Upper lobe of left lung (tissue), 6 donors: ENCODE measurements around the gene PRKD2. TPM values are rescaled to one million over a fixed set of nuclear protein-coding genes. Genes with fewer than 3 reads are reported as not detected.
A peak's percentile ranks its signal among the peaks of the same experiment; 100 is the strongest.

Experiments used
- ATAC-seq, 2 donors: fragments of 200-7000 bp; cut with Tn5 transposase; one replicate each; pipeline ENCODE4 v1.9.1; 2022; ENCODE audit warnings: mild to moderate bottlenecking in 2 of 2, moderate library complexity in 2 of 2; ENCODE audit not compliant: low FRiP score in 2 of 2
- DNase-seq, 2 donors: peaks; one replicate each; pipeline ENCODE4 v3.0.0-alpha.2; 2019 to 2020
- H3K27ac ChIP-seq, 4 donors: fragments of 200-600 bp; sonication (generic); one replicate each; pipeline ENCODE4 v1.5.1; 2016 to 2019
- H3K27me3 ChIP-seq, 4 donors: fragments of 200-600 bp; sonication (generic); one replicate each; pipeline ENCODE4 v1.5.1; 2017 to 2019
- H3K36me3 ChIP-seq, 4 donors: fragments of 200-600 bp; sonication (generic); one replicate each; pipeline ENCODE4 v1.5.1; 2016 to 2019
- H3K4me1 ChIP-seq, 4 donors: fragments of 200-600 bp; sonication (generic); one replicate each; pipeline ENCODE4 v1.5.1; 2018 to 2019
- H3K4me3 ChIP-seq, 4 donors: fragments of 200-600 bp; sonication (generic); one replicate each; pipeline ENCODE4 v1.5.1; 2017 to 2019; ENCODE audit warnings: mild to moderate bottlenecking in 2 of 4, moderate library complexity in 1 of 4
- H3K9me3 ChIP-seq, 4 donors: fragments of 200-600 bp; sonication (generic); one replicate each; pipeline ENCODE4 v1.5.1; 2018 to 2019
- CTCF ChIP-seq, 6 experiments: fragments of 450-650 bp in 4 of 6; fragments of 200-600 bp in 2 of 6; sonication (generic) in 2 of 6; IDR thresholded peaks; one replicate each; pipeline ENCODE4 v1.5.1; 2016 to 2019; ENCODE audit warnings: antibody characterized with exemption in 6 of 6
- EP300 ChIP-seq, 4 donors: sonication (generic); formaldehyde crosslinking; IDR thresholded peaks; one replicate each; pipeline ENCODE4 v1.5.1; 2017; ENCODE audit warnings: antibody characterized with exemption in 4 of 4, control low read depth in 2 of 4
- POLR2A ChIP-seq, 4 donors: fragments of 450-650 bp; IDR thresholded peaks; one replicate each; pipeline ENCODE4 v1.5.1; 2016 to 2017; ENCODE audit warnings: antibody characterized with exemption in 4 of 4, mild to moderate bottlenecking in 2 of 4
- POLR2AphosphoS5 ChIP-seq, 2 donors: sonication (generic); formaldehyde crosslinking; IDR thresholded peaks; one replicate each; pipeline ENCODE4 v1.5.1; 2017; ENCODE audit warnings: antibody characterized with exemption in 2 of 2
- WGBS, 2 donors: methylation state at CpG; one replicate each; pipeline ENCODE4 v1.1.5; 2017 to 2018; 5-methylcytosine and 5-hydroxymethylcytosine counted together
- total RNA-seq, 6 donors: library from RNA; depleted of rRNA in 4 of 6; stranded (reverse); fragments of >200 nt in 4 of 6; gene quantifications; one replicate each; pipeline versions ENCODE4 v1.1.0 to v1.2.1, GENCODE V29; 2016 to 2021
- donor health status: DM: no; HTN: no; CAD: no; lungs with moderate emphysema.
- donor health status: DM: no; HTN: yes; CAD: no; lungs with severe emphysema.

Gene PRKD2
- total RNA-seq, 6 donors from 2014 or later: 25.2 to 65.4 (median 50.3) TPM

DNA sequence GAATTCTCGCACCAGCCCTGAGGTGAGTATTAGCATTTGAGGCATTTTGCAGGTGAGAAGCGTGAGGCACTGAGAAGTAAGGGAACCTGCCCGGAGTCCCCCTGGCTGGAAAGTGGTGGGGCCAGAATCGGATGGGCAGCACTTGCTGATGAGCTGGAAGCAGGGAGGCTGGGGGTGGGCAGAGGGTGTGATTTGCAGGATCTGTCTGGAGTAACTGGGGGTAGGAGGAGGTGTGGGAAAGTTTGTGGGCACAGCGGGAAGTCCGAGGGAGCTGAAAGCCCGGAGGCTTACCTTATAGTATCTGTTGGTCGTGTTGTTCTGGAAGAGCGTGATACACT is 20.1 kb downstream of the PRKD2 start:
- H3K9me3 ChIP-seq: no peaks in the 10 kb centered on the region
- H3K36me3 ChIP-seq: peaks cover 50 to 91% (median 85%) of the 10 kb centered on the region in 4 donors
- WGBS, 2 donors: 80 to 83% methylated on average over 9 of the region's 9 CpGs
- no peak overlapping the region for H3K27ac ChIP-seq
- ATAC-seq (no peak), DNase-seq (no peak)
- TF ChIP-seq POLR2AphosphoS5 (IDR thresholded peaks at IDR 0.05) (no peak), EP300 (IDR thresholded peaks at IDR 0.05) (no peak), CTCF (IDR thresholded peaks at IDR 0.05) (no peak), POLR2A (IDR thresholded peaks at IDR 0.05) (no peak)
- H3K4me1 ChIP-seq: peaks cover 6 to 13% (median 8%) of the 10 kb centered on the region in 4 donors
- peak overlapping the region in 2 of 4 donors; percentile 9 to 21 for H3K4me3 ChIP-seq
- no peaks in the 10 kb centered on the region for H3K27me3 ChIP-seq

DNA sequence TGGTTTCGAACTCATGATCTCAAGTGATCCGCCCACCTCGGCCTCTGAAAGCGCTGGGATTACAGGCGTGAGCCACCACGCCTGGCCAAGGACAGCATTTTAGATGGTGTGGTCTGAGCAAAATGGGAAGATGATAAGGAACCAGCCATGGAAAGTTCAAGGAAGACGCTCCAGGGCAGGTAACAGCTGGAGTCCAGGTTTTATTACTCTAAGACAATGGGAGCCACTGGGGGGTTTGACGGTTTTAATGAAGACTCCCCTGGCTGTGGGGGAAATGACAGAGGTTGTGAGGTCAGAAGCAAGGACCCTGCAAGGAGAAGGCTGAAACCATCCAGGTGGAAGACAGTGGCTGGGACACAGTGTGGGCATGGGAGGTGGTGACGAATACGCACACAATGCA is 20.9 kb downstream of the PRKD2 start:
- peaks cover 52 to 91% (median 85%) of the 10 kb centered on the region in 4 donors for H3K36me3 ChIP-seq
- no peak for ATAC-seq
- H3K27ac ChIP-seq: no peak overlapping the region

GRCh38 chr19:46693760-46694159 is 23.2 kb downstream of the PRKD2 start:
- ATAC-seq: no peak
- Histone ChIP-seq H3K4me1 (peaks cover 6 to 13% (median 8%) of the 10 kb centered on the region in 4 donors), H3K4me3 (no peak overlapping the region), H3K27ac (no peak overlapping the region), H3K36me3 (peaks cover 51 to 92% (median 84%) of the 10 kb centered on the region in 4 donors), H3K9me3 (no peaks in the 10 kb centered on the region), H3K27me3 (no peaks in the 10 kb centered on the region)
- 93 to 95% methylated on average over 22 of the region's 22 CpGs for WGBS, 2 donors
- DNase-seq: peak in 1 of 2 donors; percentile 80
- no peak for TF ChIP-seq CTCF (IDR thresholded peaks at IDR 0.05)
- TF ChIP-seq POLR2AphosphoS5 (IDR thresholded peaks at IDR 0.05): no peak
- no peak for TF ChIP-seq EP300 (IDR thresholded peaks at IDR 0.05)
- TF ChIP-seq POLR2A (IDR thresholded peaks at IDR 0.05): no peak

More for the DNA sequence above, 20.9 kb downstream of the PRKD2 start:
- no peaks in the 10 kb centered on the region for H3K9me3 ChIP-seq
- TF ChIP-seq EP300 (IDR thresholded peaks at IDR 0.05): no peak
- TF ChIP-seq POLR2A (IDR thresholded peaks at IDR 0.05): no peak
- no peak for TF ChIP-seq CTCF (IDR thresholded peaks at IDR 0.05)
- no peak for TF ChIP-seq POLR2AphosphoS5 (IDR thresholded peaks at IDR 0.05)
- peaks cover 6 to 13% (median 8%) of the 10 kb centered on the region in 4 donors for H3K4me1 ChIP-seq
- DNase-seq: no peak
- 96 to 98% methylated on average over 10 of the region's 10 CpGs for WGBS, 2 donors
- H3K4me3 ChIP-seq: no peak overlapping the region
- H3K27me3 ChIP-seq: no peaks in the 10 kb centered on the region

DNA sequence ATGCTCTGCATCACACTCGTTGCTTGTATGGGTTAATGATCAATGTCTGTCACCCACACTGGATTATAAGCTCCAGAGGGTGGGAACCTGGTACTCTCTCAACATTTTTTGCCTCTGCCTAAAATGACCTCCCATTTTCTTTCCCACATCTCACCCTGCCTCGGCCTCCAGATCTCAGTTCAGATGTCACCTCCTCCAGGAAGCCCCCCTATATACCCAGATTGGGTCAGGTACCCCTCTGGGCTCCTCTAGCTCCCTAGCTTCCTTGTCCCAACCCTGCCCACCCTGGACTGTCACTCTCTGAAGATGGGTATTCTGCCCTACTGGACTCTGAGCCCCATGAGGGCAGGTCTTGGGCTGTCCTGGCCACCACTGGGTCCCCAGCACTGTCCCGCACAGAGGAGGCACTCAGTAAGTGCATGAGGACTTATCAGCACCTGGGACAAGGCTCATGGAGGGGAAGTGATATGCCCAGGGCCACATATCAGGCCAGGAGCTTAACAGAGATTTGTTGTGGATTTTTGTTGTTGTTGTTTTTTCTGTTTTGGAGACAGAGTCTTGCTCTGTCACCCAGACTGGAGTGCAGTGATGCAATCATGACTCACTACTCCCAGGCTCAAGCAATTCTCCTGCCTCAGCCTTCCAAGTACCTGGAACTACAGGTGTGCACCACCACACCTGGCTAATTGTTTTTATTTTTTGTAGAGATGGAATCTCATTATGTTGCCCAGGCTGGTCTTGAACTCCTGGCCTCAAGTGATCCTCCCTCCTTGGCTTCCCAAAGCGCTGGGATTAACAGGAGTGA is 23.8 kb downstream of the PRKD2 start:
- H3K9me3 ChIP-seq: no peaks in the 10 kb centered on the region
- no peak overlapping the region for H3K27ac ChIP-seq
- peaks cover 51 to 93% (median 87%) of the 10 kb centered on the region in 4 donors for H3K36me3 ChIP-seq
- no peak for ATAC-seq
- H3K4me1 ChIP-seq: peaks cover 5 to 13% (median 8%) of the 10 kb centered on the region in 4 donors
- no peaks in the 10 kb centered on the region for H3K27me3 ChIP-seq
- no peak for TF ChIP-seq CTCF (IDR thresholded peaks at IDR 0.05)
- TF ChIP-seq EP300 (IDR thresholded peaks at IDR 0.05): no peak
- TF ChIP-seq POLR2AphosphoS5 (IDR thresholded peaks at IDR 0.05): no peak
- no peak for TF ChIP-seq POLR2A (IDR thresholded peaks at IDR 0.05)
- WGBS, 2 donors: 94 to 96% methylated on average over 4 of the region's 4 CpGs
- H3K4me3 ChIP-seq: no peak overlapping the region
- DNase-seq: no peak
